H1 (cell line): ENCODE results near the gene ODC1. TPM values are rescaled to one million over a fixed set of nuclear protein-coding genes. Genes with fewer than 3 reads are reported as not detected.

Experiments
- CTCF ChIA-PET: fragments of 300-600 bp; sonication (Branson Sonifier 250); formaldehyde crosslinking; loops from one replicate; lab custom pipeline; 2021; ENCODE audit not compliant: partially characterized antibody; lab: Charles Lee
- POLR2A ChIA-PET: fragments of 300-600 bp; sonication (Branson Sonifier 250); formaldehyde crosslinking; loops from one replicate; lab custom pipeline; 2021; ENCODE audit warnings: inconsistent platforms; ENCODE audit not compliant: partially characterized antibody; lab: Charles Lee
- DNase-seq, 2 experiments: peaks; one replicate each; pipeline versions ENCODE4 v3.0.0 to v3.0.0-alpha.2; 2010 to 2022; ENCODE audit warnings: low spot score in 2 of 2, low read depth in 1 of 2, mixed read lengths in 1 of 2
- FAIRE-seq: peaks from 2 replicates; lab custom pipeline; 2011; peaks lifted over from hg19 to GRCh38; lab: Jason Lieb, UNC
- H2AFZ ChIP-seq: 2 replicates; pipeline ENCODE4 v1.8.1; 2012; ENCODE audit warnings: low read length, inconsistent platforms
- H2AK5ac ChIP-seq: 2 replicates; pipeline ENCODE4 v1.6.1; 2013; ENCODE audit warnings: low read depth, low read length
- H2BK120ac ChIP-seq: replicated peaks from 2 replicates; pipeline ENCODE3; 2013; ENCODE audit warnings: low read depth, low read length, inconsistent platforms
- H2BK12ac ChIP-seq: 2 replicates; pipeline ENCODE4 v1.6.1; 2013; ENCODE audit warnings: low read depth, low read length
- H2BK15ac ChIP-seq: 2 replicates; pipeline ENCODE4 v1.6.1; 2013; ENCODE audit warnings: low read length
- H2BK20ac ChIP-seq: 2 replicates; pipeline ENCODE4 v1.6.1; 2013; ENCODE audit warnings: low read length
- H2BK5ac ChIP-seq: 2 replicates; pipeline ENCODE4 v1.6.1; 2013; ENCODE audit warnings: low read depth, low read length
- H3K14ac ChIP-seq: 2 replicates; pipeline ENCODE4 v1.6.1; 2013; ENCODE audit warnings: inconsistent platforms; ENCODE audit not compliant: insufficient read length
- H3K18ac ChIP-seq: 2 replicates; pipeline ENCODE4 v1.6.1; 2013; ENCODE audit warnings: low read length; ENCODE audit errors: extremely low read depth
- H3K23ac ChIP-seq: 2 replicates; pipeline ENCODE4 v1.6.1; 2013; ENCODE audit warnings: inconsistent platforms; ENCODE audit not compliant: insufficient read length
- H3K23me2 ChIP-seq: 2 replicates; pipeline ENCODE4 v1.6.1; 2013; ENCODE audit warnings: low read depth, low read length
- H3K27ac ChIP-seq: 2 replicates; pipeline ENCODE4 v1.6.1; 2011; ENCODE audit warnings: low read depth, low read length, inconsistent platforms
- H3K27me3 ChIP-seq, 4 experiments: replicated peaks in 1 of 4; 1 replicate in 1 of 4; 2 replicates in 3 of 4; pipeline versions ENCODE4 v1.6.1 to v1.8.1; 2011 to 2013; ENCODE audit warnings: low read length in 3 of 4, mild to moderate bottlenecking in 3 of 4, inconsistent platforms in 2 of 4, mixed read lengths in 2 of 4, moderate library complexity in 1 of 4; ENCODE audit not compliant: control insufficient read depth in 3 of 4, insufficient read depth in 3 of 4; ENCODE audit errors: extremely low read depth in 1 of 4
- H3K36me3 ChIP-seq, 4 experiments: 2 replicates each; pipeline versions ENCODE4 v1.6.1 to v1.8.1; 2011 to 2013; ENCODE audit warnings: mild to moderate bottlenecking in 4 of 4, low read length in 3 of 4, moderate library complexity in 2 of 4, control low read depth in 1 of 4, inconsistent platforms in 1 of 4; ENCODE audit not compliant: insufficient read depth in 4 of 4, control insufficient read depth in 2 of 4
- H3K4ac ChIP-seq: replicated peaks from 2 replicates; pipeline ENCODE3; 2013; ENCODE audit warnings: low read length, low read depth, mixed read lengths, inconsistent platforms; ENCODE audit not compliant: insufficient read length
- H3K4me1 ChIP-seq, 4 experiments: replicated peaks in 1 of 4; 1 replicate in 1 of 4; 2 replicates in 3 of 4; pipeline versions ENCODE4 v1.6.1 to v1.8.1; 2011 to 2013; ENCODE audit warnings: low read length in 3 of 4, inconsistent platforms in 2 of 4, mixed read lengths in 1 of 4; ENCODE audit not compliant: insufficient read depth in 4 of 4, control insufficient read depth in 3 of 4
- H3K4me2 ChIP-seq, 2 experiments: 2 replicates each; pipeline versions ENCODE4 v1.6.1 to v1.8.1; 2011 to 2013; ENCODE audit warnings: low read depth in 2 of 2, low read length in 2 of 2, control low read depth in 1 of 2, inconsistent platforms in 1 of 2, mild to moderate bottlenecking in 1 of 2; ENCODE audit not compliant: insufficient read depth in 1 of 2
- H3K4me3 ChIP-seq, 4 experiments: fragments of 200-600, 300-600 bp in 1 of 4; sonication (generic), shearing (Covaris generic), sonication (Bioruptor Twin) in 1 of 4; 2 replicates each; pipeline versions ENCODE4 v1.5.1 to v1.8.1; 2011 to 2016; ENCODE audit warnings: low read length in 4 of 4, low read depth in 3 of 4, control low read depth in 2 of 4, inconsistent platforms in 2 of 4, mild to moderate bottlenecking in 2 of 4, mixed read lengths in 1 of 4, moderate library complexity in 1 of 4; ENCODE audit not compliant: insufficient read depth in 2 of 4; ENCODE audit errors: extremely low read depth in 1 of 4
- H3K56ac ChIP-seq: replicated peaks from 2 replicates; pipeline ENCODE3; 2013; ENCODE audit warnings: low read depth, mild to moderate bottlenecking, mixed read lengths, low read length, inconsistent platforms; ENCODE audit not compliant: insufficient read length
- H3K79me1 ChIP-seq: 2 replicates; pipeline ENCODE4 v1.6.1; 2013; ENCODE audit warnings: low read depth, low read length, control low read depth
- H3K79me2 ChIP-seq, 2 experiments: 2 replicates each; pipeline versions ENCODE4 v1.6.1 to v1.8.1; 2012 to 2013; ENCODE audit warnings: low read length in 2 of 2, mild to moderate bottlenecking in 2 of 2, inconsistent platforms in 1 of 2; ENCODE audit not compliant: insufficient read depth in 2 of 2, control insufficient read depth in 1 of 2
- H3K9ac ChIP-seq, 4 experiments: replicated peaks in 1 of 4; 1 replicate in 1 of 4; 2 replicates in 3 of 4; pipeline versions ENCODE4 v1.6.1 to v1.8.1; 2011 to 2013; ENCODE audit warnings: low read depth in 3 of 4, low read length in 3 of 4, control low read depth in 2 of 4, mild to moderate bottlenecking in 2 of 4, moderate library complexity in 2 of 4, inconsistent platforms in 1 of 4; ENCODE audit errors: extremely low read depth in 1 of 4
- H3K9me3 ChIP-seq, 2 experiments: 2 replicates each; pipeline versions ENCODE4 v1.6.1 to v1.8.1; 2012 to 2013; ENCODE audit warnings: mild to moderate bottlenecking in 2 of 2, moderate library complexity in 2 of 2, control low read depth in 1 of 2, inconsistent platforms in 1 of 2, low read depth in 1 of 2, low read length in 1 of 2, mixed read lengths in 1 of 2; ENCODE audit not compliant: insufficient read depth in 2 of 2
- H4K20me1 ChIP-seq, 2 experiments: replicated peaks in 1 of 2; 2 replicates each; pipeline versions ENCODE3 to v1.8.1; 2011 to 2013; ENCODE audit warnings: inconsistent platforms in 2 of 2, low read length in 2 of 2, mild to moderate bottlenecking in 1 of 2; ENCODE audit not compliant: insufficient read depth in 2 of 2, control insufficient read depth in 1 of 2
- H4K5ac ChIP-seq: 2 replicates; pipeline ENCODE4 v1.6.1; 2013; ENCODE audit warnings: low read length, low read depth, mixed read lengths, inconsistent platforms; ENCODE audit not compliant: insufficient read length
- H4K8ac ChIP-seq: 2 replicates; pipeline ENCODE4 v1.8.0; 2013; ENCODE audit warnings: mild to moderate bottlenecking, moderate library complexity, low read length, inconsistent platforms; ENCODE audit not compliant: insufficient read depth; ENCODE audit errors: extremely low read depth
- H4K91ac ChIP-seq: replicated peaks from 2 replicates; pipeline ENCODE3; 2013; ENCODE audit warnings: low read length, mixed read lengths, inconsistent platforms; ENCODE audit not compliant: insufficient read length
- ASH2L ChIP-seq: fragments of 200-600, 300-600 bp; sonication (generic); IDR thresholded peaks from one replicate; pipeline ENCODE4 v1.7.1; 2017; ENCODE audit warnings: low read length
- ATF3 ChIP-seq: IDR thresholded peaks from 2 replicates; pipeline ENCODE4 v1.6.1; 2011; ENCODE audit warnings: low read depth, mild to moderate bottlenecking, low read length; ENCODE audit not compliant: insufficient read depth
- E2F6 ChIP-seq: IDR thresholded peaks from 2 replicates; pipeline ENCODE4 v1.6.1; 2012; ENCODE audit warnings: inconsistent platforms
- HDAC6 ChIP-seq: IDR thresholded peaks from one replicate; pipeline ENCODE4 v1.7.1; 2012; ENCODE audit warnings: low read depth, mild to moderate bottlenecking, inconsistent platforms, low read length, moderate library complexity
- KDM5A ChIP-seq: fragments of 200-600 bp; IDR thresholded peaks from 2 replicates; pipeline ENCODE4 v1.7.1; 2012; ENCODE audit warnings: mild to moderate bottlenecking, low read length, inconsistent platforms, mixed read lengths
- SP1 ChIP-seq: IDR thresholded peaks from 2 replicates; pipeline ENCODE4 v1.6.1; 2011; ENCODE audit warnings: low read depth, low read length
- WGBS, 2 experiments: shearing (Covaris generic) in 1 of 2; methylation state at CpG; one replicate each; pipeline versions ENCODE4 v1.1.6 to v1.1.7; 2013 to 2015; ENCODE audit warnings: low lambda C conversion rate in 2 of 2, mixed read lengths in 2 of 2, inconsistent platforms in 1 of 2, low coverage in 1 of 2, missing lambda C conversion rate in 1 of 2; ENCODE audit not compliant: insufficient replicate concordance in 2 of 2, insufficient coverage in 1 of 2, insufficient read length in 1 of 2; ENCODE audit errors: extremely low coverage in 1 of 2, missing lambda C conversion rate in 1 of 2; 5-methylcytosine and 5-hydroxymethylcytosine counted together
- polyA plus RNA-seq, 7 experiments: library from polyadenylated mRNA; depleted of rRNA in 3 of 7; stranded (reverse) in 5 of 7; unstranded in 2 of 7; fragments of >200 nt in 5 of 7; fragments of 200-250 nt in 2 of 7; gene quantifications; 1 replicate in 5 of 7; 2 replicates in 1 of 7; 4 replicates in 1 of 7; pipeline versions ENCODE4 v1.2.1 to v1.2.3, GENCODE V29; 2011 to 2013; ENCODE audit warnings: missing spikeins in 2 of 7, mixed read lengths in 2 of 7
- total RNA-seq: library from RNA; stranded (reverse); fragmentation: NEBNext Ultra II Directional; extraction: Animal tissue kit (Norgen Biotek cat#: 25700); gene quantifications from 2 replicates; pipeline ENCODE4 v1.2.1, GENCODE V29; 2021

The ODC1 gene
- total and polyA plus RNA-seq, 2 of the 8 experiments (the other 6 are each of a cell fraction or from before 2014, with no cell fraction given) = 57.2 to 76.7 TPM

DNA sequence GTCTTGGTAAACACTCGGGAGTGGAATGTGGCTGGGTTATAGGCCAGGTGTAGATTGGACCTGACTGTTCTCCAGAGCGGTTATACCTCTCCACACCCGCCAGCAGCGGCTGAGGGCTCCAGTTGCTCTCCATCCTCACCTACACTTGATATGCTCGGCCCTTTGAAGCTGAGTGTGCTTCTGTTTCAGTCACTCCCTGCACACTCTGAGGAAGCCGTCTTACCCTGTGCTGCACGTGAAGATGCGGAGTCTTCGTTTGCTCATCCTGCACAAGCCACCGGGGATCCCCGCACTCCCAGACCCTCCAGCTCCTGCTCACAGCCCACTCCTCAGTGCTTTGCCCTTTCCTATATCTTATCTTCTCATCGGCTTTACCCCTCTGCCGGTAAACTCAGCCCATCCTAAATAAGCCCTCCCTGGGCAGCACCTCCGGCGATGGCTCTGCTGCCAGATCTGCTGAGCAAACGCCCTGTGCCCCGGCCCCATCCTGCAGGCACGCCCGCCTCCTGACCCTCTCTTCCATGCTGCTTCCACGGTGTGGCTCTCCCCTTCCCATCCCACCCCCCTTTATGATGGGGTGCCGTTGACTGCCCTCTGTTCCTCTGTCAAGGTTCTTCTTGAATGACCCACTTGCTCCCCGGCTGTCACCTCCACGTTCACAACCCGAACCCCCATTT lies 47.3 kb upstream of the ODC1 start:
- Histone ChIP-seq H3K4ac (no peak overlapping the region), H3K56ac (no peak overlapping the region), H3K79me1 (no peaks in the 10 kb centered on the region), H4K5ac (no peak overlapping the region), H3K27ac (no peak overlapping the region), H3K4me2 (no peak overlapping the region), H4K8ac (peak overlapping the region; percentile 66; the same call in 1 of the 2 replicates), H3K9me3 (no peaks in the 10 kb centered on the region; a peak in 1 of 4 replicates), H2AFZ (peak overlapping the region; percentile 62; the same call in 1 of the 2 replicates), H3K23me2 (no peaks in the 10 kb centered on the region; the same call in 1 of the 2 replicates), H3K18ac (no peak overlapping the region), H3K27me3 (no peaks in the 10 kb centered on the region), H2BK15ac (no peak overlapping the region), H2BK120ac (no peak overlapping the region), H2AK5ac (no peak overlapping the region), H3K14ac (no peak overlapping the region), H2BK20ac (no peak overlapping the region), H3K36me3 (no peaks in the 10 kb centered on the region), H4K20me1 (no peaks in the 10 kb centered on the region), H3K23ac (no peak overlapping the region), H3K79me2 (no peaks in the 10 kb centered on the region), H2BK12ac (no peak overlapping the region), H3K9ac (no peak overlapping the region), H3K4me1 (no peaks in the 10 kb centered on the region; a peak in 1 of 7 replicates), H3K4me3 (no peak overlapping the region), H2BK5ac (no peak overlapping the region), H4K91ac (no peak overlapping the region)
- peak in 1 of 2 experiments; percentile 41 for DNase-seq
- ChIA-PET POLR2A (no interaction called here), CTCF (interaction anchor here (0.8 to 1.4 kb wide), 2 partner anchors 8 to 35 kb away, joined by 3 read pairs; no protein-coding TSS in a partner anchor)
- 84% methylated on average over 23 of the region's 24 CpGs; no CpG with 5 or more reads in 1 of the 2 experiments for WGBS, 2 experiments
- no peak for FAIRE-seq
- TF ChIP-seq E2F6 = no peak
- no peak for TF ChIP-seq HDAC6
- TF ChIP-seq SP1 = no peak
- no peak for TF ChIP-seq KDM5A
- no peak for TF ChIP-seq ASH2L
- no peak for TF ChIP-seq ATF3
